NB4 (cell line): ENCODE data around the gene EIPR1.

Experiments used
- MYC ChIP-seq: IDR thresholded peaks from 2 replicates; pipeline ENCODE4 v1.6.1; 2011; ENCODE audit warnings: low read depth, low read length
- POLR2A ChIP-seq: IDR thresholded peaks from 2 replicates; pipeline ENCODE4 v1.6.1; 2011; ENCODE audit warnings: mild to moderate bottlenecking; ENCODE audit not compliant: insufficient read length; ENCODE audit errors: extremely low read depth
- TF ChIP-seq, protein P1 (sequence below): IDR thresholded peaks from one replicate; pipeline ENCODE4 v1.5.1; 2012; ENCODE audit warnings: low read depth, low read length
- TF ChIP-seq, protein P2 (sequence below): IDR thresholded peaks from 2 replicates; pipeline ENCODE4 v1.6.1; 2011; ENCODE audit warnings: low read depth, low read length

DNA sequence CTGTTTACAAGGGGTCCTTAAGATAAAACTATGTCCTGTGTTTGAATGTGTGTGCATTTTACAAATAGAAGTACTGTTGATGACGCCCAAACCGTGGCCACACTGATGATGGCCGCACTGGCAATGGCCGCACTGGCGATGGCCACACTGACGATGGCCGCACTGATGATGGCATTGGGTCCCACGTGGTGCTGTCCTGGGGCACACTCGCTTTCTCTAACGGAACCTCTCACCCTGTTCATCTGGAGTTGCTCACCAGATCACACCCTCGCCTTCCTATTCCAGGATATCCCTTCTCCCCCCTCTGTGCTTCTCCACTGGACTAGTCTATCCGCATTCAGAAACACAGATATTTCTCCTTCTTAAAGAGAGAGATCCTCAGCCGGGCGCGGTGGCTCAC lies 192.4 kb downstream of the EIPR1 start:
- TF ChIP-seq POLR2A (no peak), MYC (no peak)
- TF ChIP-seq, protein P1, sequence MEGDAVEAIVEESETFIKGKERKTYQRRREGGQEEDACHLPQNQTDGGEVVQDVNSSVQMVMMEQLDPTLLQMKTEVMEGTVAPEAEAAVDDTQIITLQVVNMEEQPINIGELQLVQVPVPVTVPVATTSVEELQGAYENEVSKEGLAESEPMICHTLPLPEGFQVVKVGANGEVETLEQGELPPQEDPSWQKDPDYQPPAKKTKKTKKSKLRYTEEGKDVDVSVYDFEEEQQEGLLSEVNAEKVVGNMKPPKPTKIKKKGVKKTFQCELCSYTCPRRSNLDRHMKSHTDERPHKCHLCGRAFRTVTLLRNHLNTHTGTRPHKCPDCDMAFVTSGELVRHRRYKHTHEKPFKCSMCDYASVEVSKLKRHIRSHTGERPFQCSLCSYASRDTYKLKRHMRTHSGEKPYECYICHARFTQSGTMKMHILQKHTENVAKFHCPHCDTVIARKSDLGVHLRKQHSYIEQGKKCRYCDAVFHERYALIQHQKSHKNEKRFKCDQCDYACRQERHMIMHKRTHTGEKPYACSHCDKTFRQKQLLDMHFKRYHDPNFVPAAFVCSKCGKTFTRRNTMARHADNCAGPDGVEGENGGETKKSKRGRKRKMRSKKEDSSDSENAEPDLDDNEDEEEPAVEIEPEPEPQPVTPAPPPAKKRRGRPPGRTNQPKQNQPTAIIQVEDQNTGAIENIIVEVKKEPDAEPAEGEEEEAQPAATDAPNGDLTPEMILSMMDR: no peak
- TF ChIP-seq, protein P2, sequence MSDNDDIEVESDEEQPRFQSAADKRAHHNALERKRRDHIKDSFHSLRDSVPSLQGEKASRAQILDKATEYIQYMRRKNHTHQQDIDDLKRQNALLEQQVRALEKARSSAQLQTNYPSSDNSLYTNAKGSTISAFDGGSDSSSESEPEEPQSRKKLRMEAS: no peak
